PC-9 (cell line): ENCODE data around the gene GPR17. TPM values are rescaled to one million over a fixed set of nuclear protein-coding genes. Genes with fewer than 3 reads are reported as not detected.

Experiments used
- BruUV-seq: library from RNA; stranded (reverse); fragments of 400-500 nt; replicated peaks from 2 replicates; lab custom pipeline; 2021; lab: Mats Ljungman, UMichigan
- CTCF ChIA-PET: fragments of 300-600 bp; sonication (Branson Sonifier 250); formaldehyde crosslinking; loops from one replicate; lab custom pipeline; 2022; ENCODE audit warnings: antibody characterized with exemption; lab: Charles Lee
- POLR2A ChIA-PET: fragments of 300-600 bp; sonication (Branson Sonifier 250); formaldehyde crosslinking; loops from one replicate; lab custom pipeline; 2022; ENCODE audit warnings: antibody characterized with exemption; ENCODE audit not compliant: unreplicated experiment; lab: Charles Lee
- DNase-seq, 2 experiments: peaks; one replicate each; pipeline versions ENCODE4 v3.0.0 to v3.0.0-alpha.2; 2015 to 2022; ENCODE audit warnings: mixed read lengths in 1 of 2
- H2AFZ ChIP-seq: fragments of 200-600 bp; sonication (generic); 2 replicates; pipeline ENCODE4 v1.8.1; 2017; ENCODE audit warnings: antibody characterized with exemption
- H3F3A ChIP-seq: fragments of 200-600 bp; sonication (generic); 2 replicates; pipeline ENCODE4 v1.8.1; 2017; ENCODE audit warnings: antibody characterized with exemption, mild to moderate bottlenecking, low read depth; ENCODE audit not compliant: insufficient read depth
- H3K27ac ChIP-seq: fragments of 200-600 bp; sonication (generic); 2 replicates; pipeline ENCODE4 v1.6.1; 2016; ENCODE audit warnings: mixed run types
- H3K27me3 ChIP-seq: fragments of 200-600 bp; sonication (generic); 2 replicates; pipeline ENCODE4 v1.6.1; 2016; ENCODE audit warnings: low read depth, mixed run types; ENCODE audit not compliant: insufficient read depth
- H3K36me3 ChIP-seq: fragments of 200-600 bp; sonication (generic); 2 replicates; pipeline ENCODE4 v1.6.1; 2016; ENCODE audit warnings: low read depth, mixed run types
- H3K4me1 ChIP-seq: fragments of 200-600 bp; sonication (generic); replicated peaks from 2 replicates; pipeline ENCODE4 v1.6.1; 2016; ENCODE audit warnings: mixed run types; ENCODE audit not compliant: insufficient read depth
- H3K4me2 ChIP-seq: fragments of 200-600 bp; sonication (generic); 2 replicates; pipeline ENCODE4 v1.6.1; 2017; ENCODE audit warnings: mixed run types
- H3K4me3 ChIP-seq: fragments of 200-600 bp; sonication (generic); 2 replicates; pipeline ENCODE4 v1.6.1; 2016; ENCODE audit warnings: mixed run types
- H3K79me2 ChIP-seq: fragments of 200-600 bp; sonication (generic); 2 replicates; pipeline ENCODE4 v1.6.1; 2017; ENCODE audit warnings: low read depth, mixed run types
- H3K9me2 ChIP-seq: fragments of 200-600 bp; sonication (generic); 2 replicates; pipeline ENCODE4 v1.8.1; 2017; ENCODE audit warnings: mild to moderate bottlenecking; ENCODE audit not compliant: insufficient read depth
- H3K9me3 ChIP-seq: fragments of 200-600 bp; sonication (generic); 2 replicates; pipeline ENCODE4 v1.8.1; 2016; ENCODE audit warnings: low read depth; ENCODE audit not compliant: insufficient read depth
- H4K20me1 ChIP-seq: fragments of 200-600 bp; sonication (generic); 2 replicates; pipeline ENCODE4 v1.8.1; 2017; ENCODE audit not compliant: insufficient read depth
- CTCF ChIP-seq: fragments of 200-600 bp; sonication (generic); conservative IDR thresholded peaks from 2 replicates; pipeline ENCODE4 v1.6.1; 2017; ENCODE audit warnings: mixed run types, antibody characterized with exemption, mild to moderate bottlenecking, moderate library complexity
- EZH2 ChIP-seq: fragments of 200-600 bp; sonication (generic); IDR thresholded peaks from 2 replicates; pipeline ENCODE4 v1.8.0; 2017; ENCODE audit warnings: antibody characterized with exemption, low read depth
- intact Hi-C: fragments of 100-400 bp; cut with micrococcal nuclease; formaldehyde crosslinking; loops from one replicate; pipeline ENCODE4 v1.10.0; 2022; ENCODE audit not compliant: unreplicated experiment
- total RNA-seq: library from RNA; stranded (reverse); gene quantifications from 2 replicates; pipeline ENCODE4 v1.2.3, GENCODE V29; 2021

Gene GPR17
- total RNA-seq, 1 experiment from 2014 or later = not detected

- ChIA-PET CTCF (no interaction called here), POLR2A (no interaction called here)
- Histone ChIP-seq H3K27ac (no peak overlapping the region), H3K9me3 (peaks cover 5% of the 10 kb centered on the region; the same call in 1 of the 2 replicates), H3K4me2 (no peak overlapping the region), H3K4me1 (no peaks in the 10 kb centered on the region), H3K79me2 (no peaks in the 10 kb centered on the region), H2AFZ (no peak overlapping the region), H3K27me3 (no peaks in the 10 kb centered on the region), H3K4me3 (no peak overlapping the region), H4K20me1 (no peaks in the 10 kb centered on the region), H3K36me3 (no peaks in the 10 kb centered on the region), H3F3A (no peaks in the 10 kb centered on the region), H3K9me2 (no peaks in the 10 kb centered on the region)
- DNase-seq = no peak
- intact Hi-C loops = no loop called here
- TF ChIP-seq EZH2 (no peak), CTCF (no peak)
- BruUV-seq = no TSS peak
Measured at GRCh38 chr2:127655209-127656073, 9.5 kb downstream of the GPR17 start.

GRCh38 chr2:127656569-127657231 is 10.7 kb downstream of the GPR17 start:
- no peaks in the 10 kb centered on the region for H3F3A ChIP-seq
- TF ChIP-seq CTCF (no peak), EZH2 (no peak)
- H3K4me2 ChIP-seq = no peak overlapping the region
- H4K20me1 ChIP-seq = no peaks in the 10 kb centered on the region
- intact Hi-C loops = no loop called here
- H3K79me2 ChIP-seq = no peaks in the 10 kb centered on the region
- no peaks in the 10 kb centered on the region for H3K9me2 ChIP-seq
- ChIA-PET CTCF (no interaction called here), POLR2A (no interaction called here)
- peaks cover 5% of the 10 kb centered on the region; the same call in 1 of the 2 replicates for H3K9me3 ChIP-seq
- no peak overlapping the region for H3K4me3 ChIP-seq
- no peaks in the 10 kb centered on the region for H3K4me1 ChIP-seq
- H2AFZ ChIP-seq = no peak overlapping the region
- no peaks in the 10 kb centered on the region for H3K27me3 ChIP-seq
- BruUV-seq = no TSS peak
- H3K36me3 ChIP-seq = no peaks in the 10 kb centered on the region
- no peak overlapping the region for H3K27ac ChIP-seq
- DNase-seq = no peak

- ChIA-PET POLR2A (no interaction called here), CTCF (no interaction called here)
- BruUV-seq = no TSS peak
Measured at GRCh38 chr2:127657232-127657595, 11.3 kb downstream of the GPR17 start.

More at GRCh38 chr2:127657232-127657595, 11.3 kb downstream of the GPR17 start:
- no peaks in the 10 kb centered on the region for H4K20me1 ChIP-seq
- no peak overlapping the region for H3K27ac ChIP-seq
- no peaks in the 10 kb centered on the region for H3K36me3 ChIP-seq
- no peaks in the 10 kb centered on the region for H3F3A ChIP-seq
- no peaks in the 10 kb centered on the region for H3K27me3 ChIP-seq
- H3K4me3 ChIP-seq = no peak overlapping the region
- TF ChIP-seq EZH2 (no peak), CTCF (no peak)
- H3K9me2 ChIP-seq = no peaks in the 10 kb centered on the region
- no peak overlapping the region for H2AFZ ChIP-seq
- intact Hi-C loops = no loop called here
- H3K4me1 ChIP-seq = no peaks in the 10 kb centered on the region
- DNase-seq = no peak
- no peak overlapping the region for H3K4me2 ChIP-seq
- peaks cover 5% of the 10 kb centered on the region; the same call in 1 of the 2 replicates for H3K9me3 ChIP-seq
- H3K79me2 ChIP-seq = no peaks in the 10 kb centered on the region
